KBM-7 (cell line): ENCODE data around the gene ZNF778.

ENCODE experiments used
- DNase-seq: peaks from one replicate; pipeline ENCODE4 v3.0.0-alpha.2; 2015
- in situ Hi-C: fragments of 300-500 bp; cut with MboI; formaldehyde crosslinking; loops from 2 replicates; pipeline ENCODE4 v1.14.3; 2020; ENCODE audit warnings: low sequenced_read_pairs, low pct_unique_long_range_greater_than_20kb, mixed read lengths

ZNF778 gene

GRCh38 chr16:89217388-89218191, at the start of gene ZNF778:
ZNF778 (plus strand) TSS chr16:89217703; CDS start chr16:89221128, 3,425 bp downstream.
- DNase-seq: peak; percentile 90

GRCh38 chr16:89168381-89169189, 48.9 kb upstream of the ZNF778 start:
- DNase-seq: no peak
- in situ Hi-C loops: no loop called here

More at GRCh38 chr16:89217388-89218191, at the start of gene ZNF778:
- in situ Hi-C loops: no loop called here

GRCh38 chr16:89169778-89170177, 47.7 kb upstream of the ZNF778 start:
- in situ Hi-C loops: no loop called here
- DNase-seq: no peak

GRCh38 chr16:89170346-89171215, 46.9 kb upstream of the ZNF778 start:
- no peak for DNase-seq
- in situ Hi-C loops: no loop called here

GRCh38 chr16:89171216-89172170, 46.0 kb upstream of the ZNF778 start, which contains the start of gene CDH15:
CDH15 (plus strand) TSS chr16:89171748; CDS start chr16:89171832, 84 bp downstream.
- in situ Hi-C loops: no loop called here
- DNase-seq: peak; percentile 93

- DNase-seq: no peak
- in situ Hi-C loops: no loop called here
Measured at GRCh38 chr16:89172171-89172527, 45.4 kb upstream of the ZNF778 start.

GRCh38 chr16:89172528-89173173, 44.9 kb upstream of the ZNF778 start:
- in situ Hi-C loops: no loop called here
- no peak for DNase-seq

- in situ Hi-C loops: no loop called here
- no peak for DNase-seq
Measured at GRCh38 chr16:89173174-89173921, 44.2 kb upstream of the ZNF778 start.

GRCh38 chr16:89174055-89174827, 43.3 kb upstream of the ZNF778 start:
- in situ Hi-C loops: no loop called here
- no peak for DNase-seq

- DNase-seq: no peak
- in situ Hi-C loops: no loop called here
Measured at GRCh38 chr16:89174877-89175276, 42.6 kb upstream of the ZNF778 start.

- in situ Hi-C loops: no loop called here
- no peak for DNase-seq
Measured at GRCh38 chr16:89175280-89176146, 42.0 kb upstream of the ZNF778 start.

- in situ Hi-C loops: no loop called here
Measured at GRCh38 chr16:89176147-89176690, 41.3 kb upstream of the ZNF778 start.

GRCh38 chr16:89176717-89177116, 40.8 kb upstream of the ZNF778 start:
- DNase-seq: no peak
- in situ Hi-C loops: no loop called here

More at GRCh38 chr16:89176147-89176690, 41.3 kb upstream of the ZNF778 start:
- no peak for DNase-seq

GRCh38 chr16:89177501-89177900, 40.0 kb upstream of the ZNF778 start:
- in situ Hi-C loops: no loop called here
- no peak for DNase-seq

GRCh38 chr16:89178453-89179147, 38.9 kb upstream of the ZNF778 start:
- in situ Hi-C loops: no loop called here
- DNase-seq: no peak
